ENCODE results near the gene FN3K.

DNA sequence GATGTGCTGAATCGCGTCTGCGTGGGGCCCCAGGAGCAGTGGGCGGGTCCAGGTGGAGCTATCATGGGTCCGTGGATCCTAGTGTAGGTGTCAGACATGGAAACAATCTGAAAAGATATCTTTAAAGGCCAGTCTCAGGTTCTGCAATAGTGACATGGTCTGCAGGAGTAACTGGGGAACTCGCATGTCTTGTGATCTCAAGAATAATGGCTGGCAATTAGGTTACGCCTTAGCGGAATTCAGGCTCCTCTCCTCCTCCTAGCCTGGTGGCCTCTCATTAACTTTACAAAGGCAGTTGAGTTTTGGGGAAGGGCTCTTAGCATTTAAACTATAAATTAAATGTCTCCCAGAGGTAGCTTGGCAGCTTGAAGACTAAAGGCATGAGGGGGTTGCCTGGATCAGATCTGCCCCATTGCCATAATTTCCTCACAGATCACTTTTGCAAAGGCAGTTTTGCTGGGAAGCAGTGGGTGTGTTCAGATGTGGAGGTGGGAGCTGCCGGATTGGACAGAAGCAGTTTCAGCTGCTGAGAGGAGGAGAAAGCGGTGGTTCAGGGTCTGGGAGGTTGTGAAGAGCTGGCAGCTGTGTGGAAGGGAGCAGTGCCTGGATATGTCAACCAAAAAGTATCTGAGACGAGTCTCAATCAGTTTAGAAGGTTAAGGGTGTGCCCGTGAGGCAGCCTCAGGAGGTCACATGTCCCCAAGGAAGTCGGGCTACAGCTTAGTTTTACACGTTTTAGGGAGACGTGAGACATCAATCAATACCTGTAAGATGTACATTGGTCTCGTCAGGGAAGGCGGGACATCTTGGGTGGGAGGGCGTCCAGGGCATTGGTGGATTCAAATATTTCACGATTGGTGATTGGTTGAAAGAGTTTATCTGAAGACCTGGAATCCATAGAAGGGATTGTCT is 19.1 kb downstream of the FN3K start:
- TF ChIP-seq, protein P1, sequence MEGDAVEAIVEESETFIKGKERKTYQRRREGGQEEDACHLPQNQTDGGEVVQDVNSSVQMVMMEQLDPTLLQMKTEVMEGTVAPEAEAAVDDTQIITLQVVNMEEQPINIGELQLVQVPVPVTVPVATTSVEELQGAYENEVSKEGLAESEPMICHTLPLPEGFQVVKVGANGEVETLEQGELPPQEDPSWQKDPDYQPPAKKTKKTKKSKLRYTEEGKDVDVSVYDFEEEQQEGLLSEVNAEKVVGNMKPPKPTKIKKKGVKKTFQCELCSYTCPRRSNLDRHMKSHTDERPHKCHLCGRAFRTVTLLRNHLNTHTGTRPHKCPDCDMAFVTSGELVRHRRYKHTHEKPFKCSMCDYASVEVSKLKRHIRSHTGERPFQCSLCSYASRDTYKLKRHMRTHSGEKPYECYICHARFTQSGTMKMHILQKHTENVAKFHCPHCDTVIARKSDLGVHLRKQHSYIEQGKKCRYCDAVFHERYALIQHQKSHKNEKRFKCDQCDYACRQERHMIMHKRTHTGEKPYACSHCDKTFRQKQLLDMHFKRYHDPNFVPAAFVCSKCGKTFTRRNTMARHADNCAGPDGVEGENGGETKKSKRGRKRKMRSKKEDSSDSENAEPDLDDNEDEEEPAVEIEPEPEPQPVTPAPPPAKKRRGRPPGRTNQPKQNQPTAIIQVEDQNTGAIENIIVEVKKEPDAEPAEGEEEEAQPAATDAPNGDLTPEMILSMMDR (IDR thresholded peaks at IDR 0.05): no peak
- TF ChIP-seq POLR2A (IDR thresholded peaks at IDR 0.05): no peak
